ENCODE data around the gene VAMP1.
"Not testable (repeated sequence)": the region's sequence is repeated elsewhere in the genome, so short reads cannot be mapped to it uniquely, and the experiment has no call there.

The VAMP1 gene, protein sequence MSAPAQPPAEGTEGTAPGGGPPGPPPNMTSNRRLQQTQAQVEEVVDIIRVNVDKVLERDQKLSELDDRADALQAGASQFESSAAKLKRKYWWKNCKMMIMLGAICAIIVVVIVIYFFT

DNA sequence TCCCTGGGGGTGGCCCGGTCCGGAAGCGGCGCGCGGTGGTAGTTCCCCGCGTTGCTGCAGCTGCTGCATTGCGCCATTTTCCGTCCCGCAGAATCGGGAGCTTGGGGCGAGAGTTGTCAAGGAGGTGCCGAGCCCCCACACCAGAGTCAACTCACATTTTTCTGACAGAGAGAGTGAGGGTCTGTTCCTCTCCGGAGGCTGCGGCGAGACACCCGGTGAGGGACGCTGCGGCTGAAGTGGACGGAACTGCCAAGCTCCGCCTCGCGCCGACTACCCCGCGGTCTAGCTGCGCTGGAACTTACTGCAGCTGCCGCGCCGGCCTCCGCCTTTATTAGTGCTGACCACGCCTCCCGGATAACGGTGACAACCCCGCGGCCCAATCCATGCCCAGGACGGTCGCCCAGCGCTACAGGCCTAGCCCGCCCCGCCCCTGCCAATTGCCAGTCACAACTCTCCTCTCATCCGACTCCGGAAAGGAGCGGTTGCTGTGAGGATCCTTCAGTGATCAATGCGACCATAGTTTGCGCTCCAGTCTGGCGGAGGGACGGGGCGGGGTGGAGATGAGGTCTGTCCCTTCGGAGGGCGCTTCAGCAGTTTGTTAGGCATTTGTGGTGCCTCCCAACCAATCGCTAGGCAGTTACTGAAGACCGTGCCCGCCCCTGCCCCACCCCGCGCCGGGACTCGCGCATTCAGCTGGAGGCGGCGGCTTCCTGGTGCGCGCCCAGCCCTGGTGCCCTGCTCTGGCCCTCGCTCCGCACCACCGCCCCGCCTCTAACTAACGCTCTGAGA is at the start of gene VAMP1:
Gene VAMP1 (minus strand): TSS at position 303 of the 789 bp plus-strand sequence. CDS start 146 bp downstream, at position 157.
- DNase-seq, result peak; percentile 98

DNA sequence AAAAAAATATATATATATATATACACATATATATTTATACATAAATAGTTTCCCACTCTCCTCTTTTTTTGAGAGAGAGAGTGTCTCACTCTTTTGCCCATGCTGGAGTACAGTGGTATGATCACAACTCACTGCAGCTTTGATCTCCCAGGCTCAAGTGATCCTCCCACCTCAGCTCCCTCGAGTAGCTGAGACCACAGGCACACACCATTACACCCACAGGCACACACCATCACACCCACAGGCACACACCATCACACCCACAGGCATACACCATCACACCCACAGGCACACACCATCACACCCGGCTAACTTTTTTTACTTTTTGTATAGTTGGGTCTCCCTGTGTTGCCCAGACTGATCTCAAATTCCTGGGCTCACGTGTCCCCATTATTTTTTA is 49.7 kb upstream of the VAMP1 start:
- no peak for DNase-seq

DNA sequence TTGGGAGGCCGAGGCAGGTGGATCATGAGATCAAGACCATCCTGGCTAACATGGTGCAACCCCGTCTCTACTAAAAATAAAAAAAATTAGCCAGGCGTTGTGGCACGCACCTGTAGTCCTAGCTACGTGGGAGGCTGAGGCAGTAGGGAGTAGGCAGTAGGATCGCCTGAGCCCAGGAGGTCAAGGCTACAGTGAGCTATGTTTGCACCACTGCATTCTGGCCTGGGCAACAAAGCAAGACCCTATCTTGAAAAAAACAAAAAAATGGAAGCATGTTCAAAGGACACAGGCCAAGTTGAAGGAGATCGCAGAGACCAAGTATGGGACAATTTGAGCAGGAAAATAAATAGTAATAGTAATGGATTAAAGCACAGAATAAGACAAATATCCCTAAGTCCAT is 37.6 kb upstream of the VAMP1 start:
- no peak for DNase-seq

DNA sequence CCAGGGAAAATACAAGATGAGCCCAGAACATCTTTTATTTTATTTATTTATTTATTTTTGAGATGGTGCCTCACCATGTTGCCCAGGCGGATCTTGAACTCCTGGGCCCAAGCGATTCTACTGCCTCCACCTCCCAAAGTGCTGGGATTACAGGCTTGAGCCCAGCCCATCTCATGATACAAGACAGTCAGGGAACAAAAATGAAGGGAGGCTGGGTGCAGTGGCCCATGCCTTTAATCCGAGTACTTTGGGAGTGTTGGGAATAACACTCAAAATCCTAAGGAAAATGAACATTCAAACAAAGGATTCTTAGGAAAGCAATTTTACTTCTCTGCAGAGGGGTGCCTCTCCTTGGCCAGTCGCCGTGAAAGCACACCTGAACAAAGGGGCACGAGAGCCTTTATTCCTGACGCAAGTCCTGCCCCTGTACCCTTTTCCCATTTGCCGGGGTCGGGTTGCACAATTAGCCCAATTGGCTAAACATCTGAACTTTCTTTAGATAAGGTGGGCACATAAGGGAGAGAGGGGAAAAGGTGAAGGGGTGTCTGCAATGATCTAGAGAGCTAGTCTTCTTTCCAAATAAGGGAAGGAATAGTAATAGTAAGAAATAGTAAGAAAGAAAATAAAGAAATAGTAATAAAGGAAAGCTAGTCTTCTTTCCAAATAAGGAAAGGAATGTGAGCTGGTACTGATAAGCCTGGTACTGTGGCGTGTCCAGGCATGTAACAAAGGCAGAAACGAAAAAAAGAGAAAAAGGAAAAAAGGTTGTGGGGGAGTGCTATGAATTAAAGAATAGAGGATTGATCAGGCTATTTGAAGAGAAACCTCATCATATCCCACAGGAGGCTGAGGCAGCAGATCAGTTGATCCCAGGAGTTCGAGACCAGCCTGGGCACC is 36.9 kb upstream of the VAMP1 start:
- DNase-seq, result no peak

DNA sequence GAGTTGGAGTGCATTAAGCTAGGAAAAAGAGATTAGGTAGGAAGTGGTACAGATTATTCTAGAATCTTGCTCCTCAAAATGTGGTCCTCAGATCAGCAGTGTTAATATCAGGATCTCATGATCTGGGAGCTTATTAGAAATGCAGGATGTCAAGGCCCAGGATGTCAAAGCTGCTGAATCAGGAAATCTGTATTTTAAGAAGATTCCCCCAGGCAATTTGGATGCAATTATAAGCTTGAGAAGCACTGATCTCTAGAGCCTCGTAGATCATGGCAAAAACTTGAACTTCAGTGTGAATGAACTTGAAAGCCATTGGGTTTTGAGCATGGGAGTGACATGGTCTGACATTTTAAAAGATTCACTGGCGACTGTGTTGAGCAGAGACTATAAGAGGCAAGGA is 30.0 kb upstream of the VAMP1 start:
- DNase-seq, result no peak

DNA sequence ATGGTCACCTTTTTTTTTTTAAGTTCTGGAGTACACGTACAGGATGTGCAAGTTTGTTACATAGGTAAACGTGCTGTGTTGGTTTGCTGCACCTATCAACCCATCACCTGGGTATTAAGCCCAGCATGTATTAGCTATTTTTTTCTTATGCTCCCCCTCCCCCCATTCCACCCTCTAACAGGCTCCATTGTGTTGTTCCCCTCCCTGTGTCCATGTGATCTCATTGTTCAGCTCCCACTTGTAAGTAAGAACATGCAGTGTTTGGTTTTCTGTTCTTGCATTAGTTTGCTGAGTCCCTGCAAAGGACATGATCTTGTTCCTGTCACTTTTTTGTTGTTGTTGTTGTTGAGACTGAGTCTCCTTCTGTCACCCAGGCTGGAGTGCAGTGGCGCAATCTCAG is 26.8 kb upstream of the VAMP1 start:
- not testable (repeated sequence) for DNase-seq

DNA sequence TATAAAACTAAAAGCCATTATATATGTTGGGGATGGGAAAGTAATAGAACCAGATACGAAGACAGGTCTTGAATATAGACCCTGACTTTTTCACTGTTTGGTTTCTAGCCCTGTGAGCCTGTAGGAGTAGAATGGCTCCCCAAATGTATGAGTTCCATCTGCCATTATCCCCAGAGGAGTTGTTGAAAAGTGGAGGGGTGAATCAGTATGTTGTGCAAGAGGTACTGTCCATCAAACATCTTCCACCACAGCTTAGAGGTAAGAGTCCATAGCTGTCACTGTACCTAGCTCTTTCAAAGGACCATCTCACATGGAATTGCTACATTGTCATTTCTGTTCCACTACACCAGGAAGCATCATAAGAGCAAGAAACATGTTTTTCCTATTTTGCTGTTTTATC is 24.5 kb upstream of the VAMP1 start:
- DNase-seq, result no peak

DNA sequence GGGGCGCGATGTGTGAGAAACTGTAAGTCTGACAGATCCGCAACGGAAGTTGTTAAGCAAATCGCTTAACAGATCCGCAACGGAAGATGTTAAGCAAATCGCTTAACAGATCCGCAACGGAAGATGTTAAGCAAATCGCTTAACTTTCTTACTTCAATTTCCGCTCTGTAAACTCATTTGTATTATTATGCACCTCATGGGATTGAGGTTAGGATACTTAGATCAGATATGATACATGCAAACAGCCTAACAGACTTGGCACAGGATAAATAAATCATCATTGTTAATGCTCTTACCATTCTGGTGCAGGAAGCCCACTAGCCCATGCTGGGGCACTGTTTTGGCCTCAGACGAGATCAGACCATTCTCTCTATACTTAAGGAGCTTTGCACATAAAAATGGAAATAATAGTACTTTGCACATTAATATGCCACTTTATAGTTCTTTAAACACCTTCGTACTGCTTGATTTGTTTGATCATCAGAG is 23.8 kb upstream of the VAMP1 start:
- no peak for DNase-seq

DNA sequence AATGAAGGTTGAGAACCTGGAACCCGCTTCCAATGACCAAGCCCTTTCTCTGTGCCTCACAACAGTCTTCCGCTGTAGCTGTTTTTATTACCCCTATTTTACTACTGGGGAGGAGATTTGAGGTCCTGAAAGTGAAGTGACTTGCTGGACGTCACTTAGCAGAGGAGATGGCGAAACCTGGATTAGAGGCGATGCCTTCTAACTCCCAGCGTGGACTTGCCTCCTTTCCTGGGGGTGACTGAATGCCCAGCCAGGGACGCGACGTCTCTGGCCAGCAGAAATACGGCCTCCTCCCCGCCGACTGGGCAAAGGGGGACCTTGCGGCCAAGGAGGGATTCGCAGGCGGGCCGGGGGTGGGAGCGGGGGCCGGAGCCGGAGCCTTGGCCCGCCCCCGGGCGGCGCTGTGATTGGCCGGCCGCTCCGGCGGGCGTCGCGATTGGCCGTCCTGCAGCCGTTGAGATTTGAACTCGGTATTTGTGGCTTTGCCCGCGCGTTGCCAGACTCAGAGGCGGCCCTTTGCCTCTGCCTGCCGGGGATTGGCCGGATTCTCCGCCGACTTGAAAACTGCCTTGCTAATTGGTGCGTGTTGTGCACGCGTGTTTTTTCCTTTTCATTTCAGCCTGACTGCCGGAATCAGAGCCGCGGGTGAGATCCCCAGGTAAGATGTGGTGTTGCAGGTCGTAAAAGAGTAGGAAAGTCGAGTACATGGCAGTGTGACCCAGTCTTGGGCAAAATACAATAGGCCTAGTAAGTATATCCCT is 23.2 kb upstream of the VAMP1 start, which contains the start of gene NCAPD2:
Gene NCAPD2 (plus strand): TSS at position 606 of the 761 bp plus-strand sequence. CDS start 997 bp downstream, outside the sequence.
- DNase-seq, result peak; percentile 98

DNA sequence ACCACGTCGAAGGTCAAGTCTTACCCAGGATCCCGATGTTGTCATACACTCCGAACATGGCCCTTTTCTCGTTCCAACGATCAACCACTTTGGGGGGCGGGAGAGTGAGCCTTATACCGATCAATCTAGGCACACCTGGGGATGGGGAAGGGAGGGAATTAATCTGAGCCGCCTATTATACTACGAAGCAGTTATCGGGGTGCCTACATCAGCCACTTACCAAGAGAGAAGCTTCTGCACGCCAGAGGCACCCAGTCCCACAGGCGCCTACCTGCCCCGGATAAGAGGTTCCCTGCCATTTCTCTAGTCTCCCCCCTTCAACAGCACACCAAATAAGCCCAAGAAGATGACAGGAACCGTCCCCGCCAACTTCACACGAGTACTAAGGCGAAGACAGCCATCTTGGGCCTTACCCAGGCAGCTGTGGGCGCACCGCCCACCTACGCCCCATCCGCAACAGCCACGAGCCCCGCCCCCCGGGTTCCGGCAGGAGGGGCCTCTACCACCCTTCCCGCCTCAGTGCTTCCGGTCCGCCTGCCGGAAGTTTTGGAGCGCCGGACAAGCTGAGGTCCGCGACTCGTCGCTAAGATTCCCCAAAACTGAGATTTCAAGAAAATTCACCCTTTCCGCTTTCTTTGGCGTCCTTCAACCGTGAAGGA is 22.5 kb upstream of the VAMP1 start, which contains the start of gene MRPL51:
Gene MRPL51 (minus strand): TSS at position 425 of the 659 bp plus-strand sequence. CDS start 126 bp downstream, at position 299.
- DNase-seq, result peak; percentile 99

DNA sequence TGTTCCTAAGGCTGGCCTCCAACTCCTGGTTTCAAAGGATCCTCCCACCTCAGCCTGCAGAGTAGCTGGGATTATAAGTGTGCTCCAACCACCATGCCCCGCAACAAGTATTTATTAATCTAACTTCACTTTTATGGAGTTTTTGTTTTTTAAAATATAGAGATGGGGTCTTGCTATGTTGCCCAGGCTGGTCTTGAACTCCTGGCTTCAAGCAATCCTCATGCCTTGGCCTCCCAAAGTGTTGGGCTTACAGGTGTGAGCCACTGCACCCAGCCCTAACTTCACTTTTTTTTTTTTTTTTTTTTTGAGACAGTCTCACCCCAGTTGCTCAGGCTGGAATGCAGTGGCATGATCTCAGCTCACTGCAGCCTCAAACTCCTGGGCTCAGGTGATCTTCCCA is 20.2 kb upstream of the VAMP1 start:
- DNase-seq, result not testable (repeated sequence)

DNA sequence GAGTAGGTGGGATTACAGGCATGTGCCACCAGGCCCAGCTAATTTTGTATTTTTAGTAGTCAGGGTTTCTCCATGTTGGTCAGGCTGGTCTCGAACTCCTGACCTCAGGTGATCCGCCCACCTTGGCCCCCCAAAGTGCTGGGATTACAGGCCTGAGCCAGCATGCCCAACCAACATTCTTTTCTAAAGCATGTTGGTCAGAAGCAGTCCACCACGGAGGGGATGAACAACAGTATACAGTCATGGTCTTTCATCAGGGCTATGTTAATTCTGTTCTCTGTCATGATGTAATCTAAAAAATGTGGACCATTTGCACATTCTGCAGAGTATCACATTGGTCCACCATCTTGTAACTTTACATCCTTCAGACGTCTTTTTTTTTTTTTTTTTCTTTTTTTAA is 19.0 kb upstream of the VAMP1 start:
- no peak for DNase-seq

DNA sequence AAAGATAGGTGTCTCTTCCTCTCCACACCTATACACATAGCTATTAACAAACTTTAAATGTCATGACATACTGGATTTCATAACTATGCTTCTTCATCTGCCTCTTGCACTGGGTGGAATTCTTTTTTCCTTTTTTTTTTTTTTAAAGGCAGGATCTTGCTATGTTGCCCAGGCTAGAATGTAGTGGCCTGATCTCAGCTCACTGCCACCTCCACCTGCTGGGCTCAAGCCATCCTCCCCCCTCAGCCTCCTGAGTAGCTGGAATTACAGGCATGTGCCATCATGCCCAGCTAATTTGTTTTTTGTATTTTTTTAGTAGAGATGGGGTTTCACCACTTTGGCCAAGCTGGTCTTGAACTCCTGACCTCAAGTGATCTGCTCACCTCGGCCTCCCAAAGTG is 17.8 kb upstream of the VAMP1 start:
- DNase-seq, result no peak

DNA sequence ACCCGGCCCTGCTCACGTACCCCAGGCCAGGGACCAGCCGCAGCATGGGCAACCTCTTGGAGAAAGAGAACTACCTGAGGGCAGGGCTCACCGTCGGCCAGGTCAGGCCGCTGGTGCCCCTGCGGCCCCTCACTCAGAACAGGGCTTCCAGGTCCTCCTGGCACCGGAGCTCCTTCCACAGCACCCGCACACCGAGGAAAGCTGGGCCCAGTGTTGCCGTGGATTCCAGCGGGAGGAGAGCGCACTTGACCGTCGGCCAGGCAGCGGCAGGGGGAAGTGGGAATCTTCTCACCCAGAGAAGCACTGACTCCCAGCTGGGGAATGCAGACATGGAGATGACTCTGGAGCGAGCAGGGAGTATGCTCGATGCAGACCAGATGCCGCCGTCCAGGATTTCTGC is 7.9 kb upstream of the VAMP1 start:
- no peak for DNase-seq

DNA sequence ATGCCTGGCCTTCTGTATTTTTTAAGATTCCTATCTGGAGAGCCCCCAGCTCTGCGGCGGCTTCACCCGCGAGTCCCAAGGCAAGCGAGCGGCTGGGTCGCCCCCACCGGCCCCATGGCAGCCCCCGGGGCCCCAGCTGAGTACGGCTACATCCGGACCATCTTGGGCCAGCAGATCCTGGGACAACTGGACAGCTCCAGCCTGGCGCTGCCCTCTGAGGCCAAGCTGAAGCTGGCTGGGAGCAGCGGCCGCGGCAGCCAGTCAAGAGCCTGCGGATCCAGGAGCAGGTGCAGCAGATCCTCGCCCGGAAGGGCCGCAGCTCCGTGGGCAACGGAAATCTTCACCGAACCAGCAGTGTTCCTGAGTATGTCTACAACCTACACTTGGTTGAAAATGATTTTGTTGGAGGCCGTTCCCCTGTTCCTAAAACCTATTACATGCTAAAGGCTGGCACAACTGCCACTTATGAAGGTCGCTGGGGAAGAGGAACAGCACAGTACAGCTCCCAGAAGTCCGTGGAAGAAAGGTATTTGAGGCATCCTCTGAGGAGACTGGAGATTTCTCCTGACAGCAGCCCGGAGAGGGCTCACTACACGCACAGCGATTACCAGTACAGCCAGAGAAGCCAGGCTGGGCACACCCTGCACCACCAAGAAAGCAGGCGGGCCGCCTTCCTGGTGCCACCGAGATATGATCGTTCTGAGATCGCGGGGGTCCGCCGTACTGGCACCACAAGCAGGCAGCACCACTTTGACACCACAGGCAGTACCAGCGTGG is 7.3 kb upstream of the VAMP1 start:
- DNase-seq, result not testable (repeated sequence)

DNA sequence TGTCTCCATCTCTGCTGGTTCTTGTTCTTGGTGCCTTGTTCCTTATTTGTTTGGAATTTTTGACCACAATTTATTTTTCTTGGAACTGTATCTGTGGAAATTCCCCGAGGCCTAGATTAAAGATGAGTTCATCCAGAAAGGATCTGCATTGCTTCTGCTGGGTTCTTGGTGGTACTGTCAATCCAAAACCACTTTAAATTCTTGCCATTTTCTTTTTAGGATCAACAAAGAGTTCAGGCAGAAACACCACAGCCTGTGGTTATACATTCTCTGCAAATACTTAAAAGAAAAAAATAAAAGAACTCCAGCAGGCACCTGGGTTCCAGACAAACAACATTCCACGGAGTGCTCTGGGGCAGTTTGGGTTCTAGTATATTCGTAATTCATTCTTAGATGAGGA is 6.0 kb upstream of the VAMP1 start:
- no peak for DNase-seq

DNA sequence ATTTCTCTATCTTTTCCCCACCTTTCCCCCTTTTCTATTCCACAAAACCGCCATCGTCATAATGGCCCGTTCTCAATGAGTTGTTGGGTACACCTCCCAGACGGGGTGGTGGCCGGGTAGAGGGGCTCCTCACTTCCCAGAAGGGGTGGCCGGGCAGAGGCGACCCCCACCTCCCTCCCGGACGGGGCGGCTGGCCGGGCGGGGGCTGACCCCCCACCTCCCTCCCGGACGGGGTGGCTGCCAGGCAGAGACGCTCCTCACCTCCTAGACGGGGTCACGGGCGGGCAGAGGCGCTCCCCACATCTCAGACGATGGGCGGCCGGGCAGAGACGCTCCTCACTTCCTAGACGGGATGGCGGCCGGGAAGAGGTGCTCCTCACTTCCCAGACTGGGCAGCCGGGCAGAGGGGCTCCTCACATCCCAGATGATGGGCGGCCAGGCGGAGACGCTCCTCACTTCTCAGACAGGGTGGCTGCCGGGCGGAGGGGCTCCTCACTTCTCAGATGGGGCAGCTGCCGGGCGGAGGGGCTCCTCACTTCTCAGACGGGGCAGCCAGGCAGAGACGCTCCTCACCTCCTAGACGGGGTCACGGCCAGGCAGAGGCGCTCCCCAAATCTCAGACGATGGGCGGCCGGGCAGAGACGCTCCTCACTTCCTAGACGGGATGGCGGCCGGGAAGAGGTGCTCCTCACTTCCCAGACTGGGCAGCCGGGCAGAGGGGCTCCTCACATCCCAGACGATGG is 4.9 kb upstream of the VAMP1 start:
- DNase-seq, result not testable (repeated sequence)

DNA sequence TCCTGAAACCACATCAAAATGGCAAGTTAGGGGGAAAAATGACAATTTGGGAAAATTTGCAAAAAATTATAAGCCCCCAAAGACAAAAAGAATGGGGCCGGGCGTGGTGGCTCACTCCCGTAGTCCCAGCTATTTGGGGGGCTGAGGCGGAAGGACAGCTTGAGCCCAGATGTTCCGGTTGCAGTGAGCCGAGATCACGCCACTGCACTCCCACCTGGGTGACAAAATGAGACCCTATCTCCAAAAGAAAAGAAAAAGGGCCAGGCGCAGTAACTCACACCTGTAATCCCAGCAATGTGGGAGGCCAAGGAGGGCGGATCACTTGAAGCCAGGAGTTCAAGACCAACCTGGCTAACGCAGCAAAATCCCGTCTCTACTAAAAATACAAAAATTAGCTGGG is 2.0 kb upstream of the VAMP1 start:
- no peak for DNase-seq

DNA sequence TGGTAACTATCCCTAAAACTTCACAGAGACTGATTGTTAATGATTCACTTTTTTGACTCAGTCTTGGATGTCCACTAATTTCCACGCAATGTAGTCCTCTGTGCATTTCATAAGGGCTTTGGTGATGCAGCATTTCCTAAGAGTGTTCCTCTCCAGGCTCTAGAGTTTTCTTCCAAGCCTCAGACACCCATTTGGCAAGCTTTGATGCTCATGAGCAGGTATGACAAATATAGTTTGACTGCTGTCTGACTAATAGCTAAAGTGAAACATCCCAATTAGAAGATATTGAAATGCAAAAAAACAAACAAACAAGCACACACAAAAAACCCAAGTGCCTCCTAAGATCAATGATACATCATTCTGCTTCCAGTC is 1.5 kb upstream of the VAMP1 start:
- DNase-seq, result no peak

DNA sequence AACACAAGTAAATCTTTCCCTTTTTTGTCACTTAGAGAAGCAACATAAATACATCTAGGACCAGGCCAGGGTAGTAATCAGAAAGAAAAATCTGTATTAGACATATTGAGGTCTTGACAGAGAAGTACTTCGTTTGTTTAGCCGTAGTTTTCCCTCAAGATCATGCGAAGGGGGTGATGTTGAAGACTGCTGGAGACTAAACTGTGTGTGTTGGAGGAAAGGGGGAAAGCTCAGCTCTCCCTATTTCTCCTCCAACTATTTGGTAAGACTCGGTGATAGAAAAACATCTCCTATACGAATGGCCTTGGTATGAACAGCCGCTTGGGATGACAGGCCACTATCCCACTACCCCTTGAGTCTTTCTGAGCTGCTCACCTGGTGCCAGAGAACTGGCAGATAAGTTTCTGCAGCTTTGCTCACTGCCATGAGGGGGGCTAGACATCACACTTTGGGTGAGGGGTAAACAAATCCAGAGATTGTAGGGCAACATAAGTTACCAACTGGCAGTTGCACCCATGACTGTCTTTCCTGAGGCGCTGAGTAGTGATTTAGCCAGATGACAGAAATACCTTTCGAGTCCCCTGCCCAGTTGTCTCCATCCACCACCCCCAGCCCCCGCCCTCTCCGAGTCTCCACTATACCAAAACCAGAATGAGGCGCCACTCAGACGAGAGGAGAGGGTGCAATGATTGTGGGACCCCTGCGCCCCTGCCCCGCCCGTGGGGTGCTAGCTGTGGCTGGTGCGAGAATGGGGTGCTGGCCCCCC is 685 bp downstream of the VAMP1 start:
- no peak for DNase-seq
